HG02759 (cell line): ENCODE measurements around the gene MCM7.

Experiments
- ATAC-seq: cut with Tn5 transposase; IDR thresholded peaks from one replicate; pipeline ENCODE4 v1.9.1; 2021; ENCODE audit warnings: mild to moderate bottlenecking, moderate library complexity; ENCODE audit not compliant: unreplicated experiment

The MCM7 gene

GRCh38 chr7:100075418-100075817 lies 25.8 kb downstream of the MCM7 start:
- ATAC-seq, result no peak

- no peak for ATAC-seq
Observed at GRCh38 chr7:100074841-100075240, 26.4 kb downstream of the MCM7 start.

- ATAC-seq, result no peak
Observed at GRCh38 chr7:100072462-100072861, 28.7 kb downstream of the MCM7 start.

DNA sequence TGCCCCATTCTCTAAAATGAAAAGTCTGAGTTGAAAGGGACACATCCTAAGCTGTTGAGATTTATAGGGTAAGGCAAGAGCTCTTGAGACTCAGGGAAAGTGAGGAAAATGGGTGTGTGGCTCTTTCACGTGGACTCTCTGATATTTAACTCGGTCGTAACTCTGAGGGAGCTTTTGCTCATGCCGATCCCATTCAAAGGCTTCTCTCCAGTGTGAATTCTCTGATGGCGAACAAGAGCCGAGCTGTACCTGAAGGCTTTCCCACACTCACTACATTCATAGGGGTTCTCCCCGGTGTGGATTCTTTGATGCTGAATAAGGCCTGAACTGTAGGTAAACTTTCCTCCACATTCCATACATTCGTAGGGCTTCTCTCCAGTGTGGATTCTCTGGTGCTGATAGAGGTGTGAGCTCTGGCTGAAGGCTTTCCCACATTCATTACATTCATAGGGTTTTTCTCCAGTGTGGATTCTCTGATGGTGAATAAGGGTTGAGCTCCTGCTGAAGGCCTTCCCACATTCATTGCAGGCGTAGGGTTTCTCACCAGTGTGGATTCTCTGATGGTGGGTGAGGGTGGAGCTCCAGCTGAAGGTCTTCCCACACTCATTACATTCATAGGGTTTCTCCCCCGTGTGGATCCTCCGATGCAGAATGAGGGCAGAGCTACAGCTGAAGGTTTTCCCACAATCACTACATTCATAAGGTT lies 30.0 kb downstream of the MCM7 start:
- ATAC-seq, result no peak

DNA sequence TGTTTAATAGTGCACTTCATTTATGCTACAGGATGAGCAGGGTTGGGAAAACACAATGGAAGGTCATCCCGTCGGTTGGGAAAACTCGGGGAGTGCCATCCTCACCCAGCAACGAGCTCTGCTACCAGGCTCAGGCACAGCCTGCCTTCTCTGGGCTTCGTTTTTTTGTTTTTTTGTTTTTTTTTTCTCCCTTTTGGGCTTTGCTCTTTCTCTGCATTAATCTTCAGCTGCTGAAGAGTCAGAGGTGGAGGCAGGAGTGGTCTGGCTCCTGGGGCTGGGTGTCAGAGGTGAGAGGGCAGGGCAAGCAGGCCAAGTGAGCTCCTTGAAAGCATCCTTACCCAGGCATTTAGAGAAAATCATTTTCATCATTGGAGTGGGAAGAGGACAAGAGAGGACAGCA lies 31.2 kb downstream of the MCM7 start:
- ATAC-seq, result no peak

GRCh38 chr7:100066953-100067352 lies 34.2 kb downstream of the MCM7 start:
- ATAC-seq, result no peak

GRCh38 chr7:100065452-100066186 lies 35.6 kb downstream of the MCM7 start:
- ATAC-seq, result no peak

- ATAC-seq, result no peak
Observed at GRCh38 chr7:100064162-100064561, 37.0 kb downstream of the MCM7 start.

- ATAC-seq, result no peak
Observed at GRCh38 chr7:100063376-100063775, 37.8 kb downstream of the MCM7 start.

DNA sequence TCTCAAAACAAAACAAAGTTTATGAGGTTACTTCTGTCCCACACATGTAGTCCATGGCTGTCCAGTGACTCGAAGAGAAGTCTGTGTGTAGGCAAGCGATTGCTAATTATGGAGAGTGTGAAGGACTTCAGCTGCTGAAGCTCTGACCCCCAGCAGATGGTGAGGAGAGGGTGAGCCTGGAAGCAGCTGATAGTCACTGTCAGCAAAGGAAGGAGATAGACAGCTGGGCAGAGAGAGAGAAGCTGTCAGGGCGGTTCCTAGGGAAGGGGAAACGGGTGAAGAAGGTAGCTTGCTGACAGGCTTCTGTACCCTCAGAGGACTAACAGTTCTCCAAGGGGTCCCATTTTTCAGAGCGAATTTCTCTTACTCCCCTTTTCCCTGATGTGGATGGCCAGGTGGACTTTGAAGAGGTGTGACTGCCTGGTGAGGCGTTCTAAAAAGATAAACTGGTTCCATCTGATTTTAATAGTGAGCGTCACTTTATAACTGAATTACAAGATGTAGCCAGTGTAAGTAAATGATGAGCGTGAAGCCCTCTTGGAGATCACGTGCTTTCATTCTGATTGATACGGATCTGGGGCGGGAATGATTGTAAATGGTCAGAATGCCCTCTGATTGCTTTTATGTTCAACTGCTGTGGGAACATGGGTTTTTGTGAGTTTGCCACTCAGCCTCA lies 39.5 kb downstream of the MCM7 start:
- ATAC-seq, result no peak

DNA sequence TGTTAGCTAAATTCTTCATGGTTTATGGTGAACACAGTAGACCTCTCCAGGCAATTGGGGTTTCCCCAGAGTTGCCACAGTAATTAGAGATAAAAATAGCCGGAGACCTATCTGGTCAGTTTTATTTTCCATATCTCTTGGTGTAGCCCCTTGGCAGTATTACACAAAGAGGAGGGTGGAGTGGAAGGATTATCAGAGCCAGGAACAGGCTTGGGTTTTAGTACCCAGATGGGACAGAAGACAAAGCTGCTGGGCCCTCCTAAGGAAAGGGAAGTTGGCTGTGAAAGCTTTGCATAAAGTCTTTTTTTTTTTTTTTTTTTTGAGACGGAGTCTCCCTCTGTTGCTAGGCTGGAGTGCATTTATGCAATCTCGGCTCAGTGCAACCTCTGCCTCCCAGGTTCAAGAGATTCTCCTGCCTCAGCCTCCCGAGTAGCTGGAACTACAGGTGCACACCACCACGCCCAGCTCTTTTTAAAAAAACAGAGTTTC lies 41.9 kb downstream of the MCM7 start:
- no peak for ATAC-seq

- no peak for ATAC-seq
Observed at GRCh38 chr7:100057006-100057405, 44.2 kb downstream of the MCM7 start.

GRCh38 chr7:100053215-100053614 lies 48.0 kb downstream of the MCM7 start:
- ATAC-seq, result no peak

DNA sequence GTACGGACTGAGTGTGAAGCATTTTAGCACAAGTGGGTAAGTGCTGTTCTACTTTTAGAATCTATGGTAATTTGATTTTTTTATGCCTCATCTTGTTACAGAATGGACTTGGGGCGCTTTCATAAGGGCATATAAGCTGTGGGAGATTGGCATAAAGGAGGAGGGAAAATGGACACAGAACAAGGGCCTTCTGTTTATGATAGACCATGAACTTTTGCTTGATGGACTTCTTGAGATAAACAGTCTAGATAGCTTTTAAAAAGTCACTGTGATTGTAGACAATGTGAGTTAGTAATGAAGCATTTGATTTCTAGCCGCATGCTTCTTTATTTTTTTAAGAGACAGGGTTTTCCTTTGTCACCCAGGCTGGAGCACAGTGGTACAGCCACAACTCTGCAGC lies 49.6 kb downstream of the MCM7 start:
- ATAC-seq, result no peak

DNA sequence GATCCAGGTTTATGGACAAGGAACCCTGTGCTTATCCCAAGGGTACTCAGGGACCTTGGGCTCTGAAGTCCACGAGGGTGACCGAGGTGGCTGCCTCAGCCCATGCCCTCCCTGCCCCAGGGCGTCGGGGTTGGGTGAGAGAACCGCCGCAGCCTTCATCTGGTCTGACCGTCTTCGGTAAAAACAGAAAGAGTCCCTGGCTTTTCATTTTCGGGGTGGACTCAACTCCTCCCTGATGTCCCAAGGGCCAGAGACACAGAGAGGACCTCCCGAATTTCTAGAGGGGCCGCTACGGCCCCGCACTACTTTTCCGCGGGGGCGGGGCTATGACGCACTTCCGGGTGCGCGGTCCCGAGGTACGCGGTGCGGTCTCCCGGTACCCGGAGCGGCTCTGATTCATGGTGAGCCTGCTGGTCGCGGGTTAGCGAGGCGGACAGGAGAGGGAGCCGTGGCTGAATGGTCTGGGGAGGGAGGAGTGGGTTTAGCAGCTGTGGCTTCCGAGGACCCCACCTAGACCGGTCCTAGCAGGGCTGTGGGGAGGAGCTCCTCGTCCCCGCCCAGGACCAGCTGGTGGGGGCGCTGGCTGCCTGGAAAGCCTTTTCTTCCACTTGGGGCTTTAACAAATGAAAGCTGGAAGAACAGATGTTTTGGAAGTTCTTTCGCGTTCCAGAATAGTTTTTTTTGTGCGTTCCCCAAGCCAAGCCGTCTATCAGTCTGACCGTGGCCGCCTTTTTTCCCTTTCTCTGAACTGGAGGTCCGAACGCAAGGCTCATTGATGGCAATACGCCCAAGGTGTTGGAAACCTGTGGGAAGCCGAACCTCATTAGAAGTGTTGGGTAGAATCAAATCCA lies 51.5 kb downstream of the MCM7 start, which contains the start of gene ZSCAN21:
Gene ZSCAN21 (plus strand): TSS at position 334 of the 851 bp plus-strand sequence. CDS start 7,233 bp downstream, outside the sequence.
- peak; percentile 92 for ATAC-seq

GRCh38 chr7:100048680-100049079 lies 52.5 kb downstream of the MCM7 start:
- no peak for ATAC-seq

GRCh38 chr7:100044718-100045117 lies 56.5 kb downstream of the MCM7 start:
- ATAC-seq, result no peak
